Activated CD4-positive, alpha-beta T cell treated with anti-CD3 and anti-CD28 coated beads, Interleukin-2, amount 50 U/mL, for 24 hours (primary cell): ENCODE data around the gene STRA6.

Experiments
- DNase-seq, 2 donors: peaks; one replicate each; pipeline ENCODE4 v3.0.0-alpha.2; 2020; ENCODE audit warnings: low read depth in 1 of 2, low spot score in 1 of 2

STRA6 gene

DNA sequence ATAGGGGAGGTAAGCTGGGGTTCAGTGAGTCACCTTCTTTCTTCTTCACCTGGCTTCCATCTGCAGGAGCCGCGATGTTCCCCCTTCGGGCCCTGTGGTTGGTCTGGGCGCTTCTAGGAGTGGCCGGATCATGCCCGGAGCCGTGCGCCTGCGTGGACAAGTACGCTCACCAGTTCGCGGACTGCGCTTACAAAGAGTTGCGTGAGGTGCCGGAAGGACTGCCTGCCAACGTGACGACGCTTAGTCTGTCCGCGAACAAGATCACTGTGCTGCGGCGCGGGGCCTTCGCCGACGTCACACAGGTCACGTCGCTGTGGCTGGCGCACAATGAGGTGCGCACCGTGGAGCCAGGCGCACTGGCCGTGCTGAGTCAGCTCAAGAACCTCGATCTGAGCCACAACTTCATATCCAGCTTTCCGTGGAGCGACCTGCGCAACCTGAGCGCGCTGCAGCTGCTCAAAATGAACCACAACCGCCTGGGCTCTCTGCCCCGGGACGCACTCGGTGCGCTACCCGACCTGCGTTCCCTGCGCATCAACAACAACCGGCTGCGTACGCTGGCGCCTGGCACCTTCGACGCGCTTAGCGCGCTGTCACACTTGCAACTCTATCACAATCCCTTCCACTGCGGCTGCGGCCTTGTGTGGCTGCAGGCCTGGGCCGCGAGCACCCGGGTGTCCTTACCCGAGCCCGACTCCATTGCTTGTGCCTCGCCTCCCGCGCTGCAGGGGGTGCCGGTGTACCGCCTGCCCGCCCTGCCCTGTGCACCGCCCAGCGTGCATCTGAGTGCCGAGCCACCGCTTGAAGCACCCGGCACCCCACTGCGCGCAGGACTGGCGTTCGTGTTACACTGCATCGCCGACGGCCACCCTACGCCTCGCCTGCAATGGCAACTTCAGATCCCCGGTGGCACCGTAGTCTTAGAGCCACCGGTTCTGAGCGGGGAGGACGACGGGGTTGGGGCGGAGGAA lies 69.6 kb downstream of the STRA6 start:
- DNase-seq: no peak

DNA sequence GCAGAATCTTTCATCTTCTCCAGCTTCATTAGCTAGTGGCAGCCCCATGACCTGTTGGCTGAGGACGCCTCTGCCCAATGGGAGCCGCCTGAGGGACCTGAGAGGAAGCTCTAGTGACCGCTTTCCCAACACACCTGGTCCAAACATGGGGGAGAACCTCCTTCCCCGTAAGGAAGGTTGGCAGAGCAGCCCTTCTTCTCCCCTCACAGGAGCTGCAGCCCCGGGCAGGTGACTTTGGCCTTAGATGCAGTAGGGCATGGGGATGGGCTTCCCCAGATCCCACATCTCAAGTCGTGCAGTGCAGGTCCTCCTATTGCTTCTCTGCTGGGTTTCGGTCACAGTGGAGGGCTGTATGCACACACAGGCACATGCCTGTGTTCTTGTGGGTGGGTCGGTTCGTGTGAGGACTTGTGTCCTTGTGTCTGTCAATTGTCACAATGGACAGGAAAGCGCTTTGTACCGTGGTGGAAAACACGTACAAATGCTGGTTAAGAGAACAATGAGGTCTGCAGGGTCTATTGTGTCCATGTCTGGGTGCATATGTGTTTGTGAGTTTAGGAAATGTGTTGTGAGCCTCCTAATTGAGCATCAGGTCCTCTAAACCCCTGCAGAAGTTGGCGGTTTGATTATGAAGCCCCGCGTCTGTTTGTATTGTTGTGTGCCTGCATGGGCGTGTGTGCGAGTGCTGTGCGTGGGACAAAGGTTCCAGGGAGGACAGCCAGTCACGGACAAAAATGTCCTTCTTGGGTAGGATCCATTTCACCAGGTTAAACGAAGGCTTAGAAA lies 70.8 kb downstream of the STRA6 start:
- no peak for DNase-seq

DNA sequence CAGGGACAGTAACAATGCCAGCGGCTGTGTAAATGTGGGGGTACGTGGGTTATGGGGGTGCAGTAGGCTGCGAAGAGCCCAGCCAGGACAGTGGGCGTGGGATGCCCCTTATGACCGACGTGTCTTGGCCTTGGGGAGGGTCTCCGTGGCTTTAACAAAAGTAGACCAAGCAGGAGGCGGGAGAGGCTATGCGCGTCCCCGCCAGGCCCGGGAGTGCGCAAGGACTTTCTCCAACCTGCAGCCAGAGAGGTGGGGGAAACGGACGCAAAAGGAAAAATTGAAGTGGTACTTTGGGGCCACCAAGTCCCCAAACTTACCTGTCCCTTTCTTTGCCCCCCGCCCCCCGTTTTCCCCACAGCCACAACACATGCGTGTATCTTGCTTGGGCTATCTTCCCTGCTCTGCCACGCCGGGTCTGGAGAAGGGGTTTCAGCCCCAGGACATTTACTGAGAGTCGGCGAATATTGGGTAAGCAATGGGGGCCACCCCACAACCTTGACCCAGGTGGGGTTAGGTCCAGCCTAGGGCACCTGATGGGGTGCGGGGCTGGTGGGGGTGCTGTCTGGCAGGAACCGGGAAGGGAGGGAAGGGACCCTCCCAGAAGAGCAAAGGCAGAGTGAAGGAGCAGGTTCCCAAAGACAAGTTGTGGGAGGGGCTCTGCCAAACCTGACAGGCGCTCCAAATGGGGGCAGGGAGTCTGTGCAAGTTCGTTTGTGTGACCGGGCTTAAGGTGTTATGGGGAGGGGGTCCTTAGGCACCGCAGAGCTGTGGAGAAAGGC lies 71.5 kb downstream of the STRA6 start:
- no peak for DNase-seq

DNA sequence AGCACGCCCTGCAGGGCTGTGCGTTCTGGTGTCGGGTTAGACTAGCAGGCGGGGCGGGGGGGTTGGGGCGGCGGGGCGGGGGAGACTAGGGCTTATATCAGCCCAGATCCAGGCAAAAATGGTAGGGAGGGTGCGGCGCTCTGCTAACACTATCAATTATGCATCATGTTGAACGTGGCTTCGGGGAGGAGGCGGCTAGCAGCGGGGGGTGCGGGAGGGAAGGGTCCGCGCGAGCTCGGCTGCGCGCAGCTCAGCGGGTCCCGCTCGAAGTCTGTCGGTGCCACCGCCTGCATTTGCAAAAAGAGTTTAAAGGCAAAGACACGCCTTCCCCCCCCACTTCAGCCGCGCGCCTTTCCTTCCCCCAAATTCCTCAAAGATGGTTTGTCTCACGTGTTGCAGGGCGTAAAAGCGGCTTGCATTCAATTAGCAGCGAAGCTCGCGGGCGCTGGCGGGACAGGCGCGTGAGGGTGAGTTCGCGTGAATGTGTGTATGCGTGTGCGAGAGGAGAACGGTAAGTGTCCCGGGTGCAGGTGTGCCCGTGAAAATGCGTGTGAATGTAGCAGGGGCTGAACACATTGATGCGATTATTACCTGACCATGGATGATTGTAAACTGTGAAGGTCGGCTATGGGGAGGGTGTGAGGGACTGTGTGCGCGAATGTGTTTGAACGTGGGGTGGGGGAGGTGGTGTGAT lies 72.3 kb downstream of the STRA6 start, which contains the start of gene ISLR2:
Gene ISLR2 (plus strand): TSS at position 432 of the 694 bp plus-strand sequence. CDS start 2,169 bp downstream, outside the sequence.
- DNase-seq: no peak

DNA sequence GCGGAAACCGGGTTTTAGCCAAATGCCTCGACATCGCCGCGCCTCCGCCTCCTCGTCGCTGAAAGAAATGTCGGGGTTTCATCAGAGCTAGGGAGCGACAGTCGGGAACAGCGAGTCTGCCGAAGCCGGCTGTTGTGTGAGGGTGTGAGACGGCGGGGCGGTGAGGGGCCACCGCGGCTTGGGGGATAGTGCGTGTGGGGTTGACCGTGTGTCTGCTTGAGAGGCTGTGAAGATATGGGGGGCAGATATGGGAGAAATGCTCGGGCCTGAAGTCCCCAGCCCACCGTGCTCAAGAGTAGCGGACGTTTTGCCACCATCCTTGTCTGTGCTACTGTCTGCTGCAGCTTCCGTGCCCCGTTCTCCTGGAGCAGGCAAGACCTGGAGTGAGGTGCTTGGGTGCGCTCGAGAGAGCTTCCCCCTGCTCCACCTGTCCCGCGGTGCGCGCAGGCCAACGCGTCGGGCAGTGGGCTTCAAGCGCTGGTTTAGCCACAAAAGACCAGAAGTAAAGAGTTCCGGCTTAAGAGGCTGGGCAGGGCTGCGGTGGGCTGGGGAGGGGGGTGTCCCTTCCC lies 72.9 kb downstream of the STRA6 start:
- DNase-seq: no peak
